GM23338 (cell line): ENCODE results near the gene DLGAP4. TPM values are rescaled to one million over a fixed set of nuclear protein-coding genes. Genes with fewer than 3 reads are reported as not detected.
"Not testable (repeated sequence)": the region's sequence is repeated elsewhere in the genome, so short reads cannot be mapped to it uniquely, and the experiment has no call there.

Experiments used
- ATAC-seq: fragments of 200-7000 bp; cut with Tn5 transposase; 3 replicates; pipeline ENCODE4 v1.9.1; 2020
- DNase-seq: peaks from one replicate; pipeline ENCODE4 v3.0.0-alpha.2; 2015; ENCODE audit warnings: low spot score
- H2AFZ ChIP-seq: fragments of 200-600 bp; sonication (generic); 2 replicates; pipeline ENCODE4 v1.8.0; 2016; ENCODE audit warnings: antibody characterized with exemption, mild to moderate bottlenecking, moderate library complexity
- H3F3A ChIP-seq: fragments of 200-600 bp; sonication (generic); replicated peaks from 2 replicates; pipeline ENCODE4 v1.8.0; 2017; ENCODE audit warnings: antibody characterized with exemption, mixed run types, low read depth
- H3K27ac ChIP-seq: fragments of 200-600 bp; sonication (generic); 2 replicates; pipeline ENCODE4 v1.6.1; 2016; ENCODE audit warnings: low read depth
- H3K27me3 ChIP-seq: fragments of 200-600 bp; sonication (generic); 2 replicates; pipeline ENCODE4 v1.8.0; 2016; ENCODE audit warnings: mild to moderate bottlenecking, mixed run types, moderate library complexity; ENCODE audit not compliant: insufficient read depth
- H3K36me3 ChIP-seq: fragments of 200-600 bp; sonication (generic); 2 replicates; pipeline ENCODE4 v1.8.0; 2016; ENCODE audit warnings: mild to moderate bottlenecking; ENCODE audit not compliant: insufficient read depth
- H3K4me1 ChIP-seq: fragments of 200-600 bp; sonication (generic); 2 replicates; pipeline ENCODE4 v1.8.0; 2016; ENCODE audit warnings: mild to moderate bottlenecking, moderate library complexity; ENCODE audit not compliant: insufficient read depth
- H3K4me2 ChIP-seq: fragments of 200-600 bp; sonication (generic); 2 replicates; pipeline ENCODE4 v1.7.1; 2017; ENCODE audit warnings: mixed run types
- H3K4me3 ChIP-seq: fragments of 200-600 bp; sonication (generic); 2 replicates; pipeline ENCODE4 v1.6.1; 2016; ENCODE audit warnings: mixed run types
- H3K79me2 ChIP-seq: fragments of 200-600 bp; sonication (generic); replicated peaks from 2 replicates; pipeline ENCODE4 v1.8.0; 2017; ENCODE audit warnings: mild to moderate bottlenecking; ENCODE audit not compliant: insufficient read depth
- H3K9me2 ChIP-seq: fragments of 200-600 bp; sonication (generic); 2 replicates; pipeline ENCODE4 v1.8.0; 2017; ENCODE audit not compliant: insufficient read depth
- H4K20me1 ChIP-seq: fragments of 200-600 bp; sonication (generic); replicated peaks from 2 replicates; pipeline ENCODE4 v1.8.0; 2017; ENCODE audit warnings: mild to moderate bottlenecking; ENCODE audit not compliant: insufficient read depth
- H3K27ac Mint-ChIP-seq: 2 replicates; pipeline ENCODE4 v1.8.0; 2020; ENCODE audit warnings: inconsistent platforms, mild to moderate bottlenecking, moderate library complexity, mixed read lengths
- H3K27me3 Mint-ChIP-seq: 3 replicates; pipeline ENCODE4 v1.8.0; 2022; ENCODE audit warnings: low read depth, mild to moderate bottlenecking, moderate library complexity, mixed read lengths, inconsistent platforms; ENCODE audit not compliant: insufficient read depth, poor library complexity
- H3K36me3 Mint-ChIP-seq: 3 replicates; pipeline ENCODE4 v1.8.0; 2021; ENCODE audit warnings: low read depth, mild to moderate bottlenecking, inconsistent platforms, moderate library complexity, mixed read lengths
- H3K4me1 Mint-ChIP-seq: 3 replicates; pipeline ENCODE4 v1.8.0; 2020; ENCODE audit warnings: mild to moderate bottlenecking, inconsistent platforms, mixed read lengths
- H3K4me3 Mint-ChIP-seq: 3 replicates; pipeline ENCODE4 v1.8.0; 2021; ENCODE audit warnings: moderate library complexity, mild to moderate bottlenecking, inconsistent platforms, mixed read lengths
- H3K9me3 Mint-ChIP-seq: 3 replicates; pipeline ENCODE4 v1.8.0; 2020; ENCODE audit warnings: moderate library complexity, mild to moderate bottlenecking, inconsistent platforms, mixed read lengths
- CREB1 ChIP-seq: fragments of 250-450 bp; sonication (Bioruptor Pico); IDR thresholded peaks from 2 replicates; pipeline ENCODE4 v1.5.0; 2020; ENCODE audit warnings: low read depth, mild to moderate bottlenecking, moderate library complexity
- CTCF ChIP-seq, 2 experiments: fragments of 200-600 bp in 1 of 2; sonication (generic) in 1 of 2; conservative IDR thresholded peaks; 2 replicates each; pipeline versions ENCODE4 v1.5.1 to v1.6.1; 2016 to 2017; ENCODE audit warnings: antibody characterized with exemption in 2 of 2, low read depth in 2 of 2, mild to moderate bottlenecking in 2 of 2, moderate library complexity in 1 of 2
- ETS1 ChIP-seq: IDR thresholded peaks from 2 replicates; pipeline ENCODE4 v1.6.1; 2016; ENCODE audit warnings: antibody characterized with exemption
- JUNB ChIP-seq: IDR thresholded peaks from one replicate; pipeline ENCODE4 v1.6.1; 2016; ENCODE audit warnings: antibody characterized with exemption; ENCODE audit not compliant: unreplicated experiment
- REST ChIP-seq: IDR thresholded peaks from one replicate; pipeline ENCODE4 v1.6.1; 2018; ENCODE audit warnings: antibody characterized with exemption; ENCODE audit not compliant: unreplicated experiment
- ZNF114 ChIP-seq: fragments of 250-450 bp; sonication (Bioruptor Pico); IDR thresholded peaks from 2 replicates; pipeline ENCODE4 v1.5.0; 2020; ENCODE audit warnings: mild to moderate bottlenecking, moderate library complexity
- ZNF331 ChIP-seq: fragments of 250-450 bp; sonication (Bioruptor Pico); IDR thresholded peaks from 2 replicates; pipeline ENCODE4 v1.5.0; 2020; ENCODE audit warnings: low read depth, mild to moderate bottlenecking, moderate library complexity
- ZNF462 ChIP-seq: fragments of 250-450 bp; sonication (Bioruptor Pico); IDR thresholded peaks from 2 replicates; pipeline ENCODE4 v1.5.0; 2020; ENCODE audit warnings: mild to moderate bottlenecking, moderate library complexity
- polyA plus RNA-seq: library from polyadenylated mRNA; unstranded; fragments of >200 nt; fragmentation: Nextera tagmentation; extraction: Ambion mirVana; gene quantifications from 2 replicates; pipeline ENCODE4 v1.2.1, GENCODE V29; 2016
- total RNA-seq: library from RNA; depleted of rRNA; stranded (reverse); fragments of >200 nt; shearing (Covaris generic); gene quantifications from 2 replicates; pipeline ENCODE4 v1.2.3, GENCODE V29; 2014

The DLGAP4 gene
- total and polyA plus RNA-seq, 2 experiments from 2014 or later: 46.1 to 52.2 TPM

GRCh38 chr20:36379914-36380313 is 73.8 kb downstream of the DLGAP4 start:
- not testable (repeated sequence) for H3K36me3 Mint-ChIP-seq, H3K9me3 Mint-ChIP-seq, H3K79me2 ChIP-seq, H3K4me3 ChIP-seq, H3K4me2 ChIP-seq, H3K4me3 Mint-ChIP-seq, H3K27me3 ChIP-seq, H2AFZ ChIP-seq, H3K4me1 Mint-ChIP-seq, H3K9me2 ChIP-seq, H3K27ac Mint-ChIP-seq, DNase-seq, ATAC-seq, H4K20me1 ChIP-seq, H3K27ac ChIP-seq, H3K4me1 ChIP-seq, H3K36me3 ChIP-seq, H3F3A ChIP-seq, H3K27me3 Mint-ChIP-seq

GRCh38 chr20:36384022-36384619 is 78.0 kb downstream of the DLGAP4 start:
- H3K4me3 Mint-ChIP-seq: no peak overlapping the region
- H4K20me1 ChIP-seq: peaks cover 4% of the 10 kb centered on the region; the same call in 1 of the 2 replicates
- H3K4me1 ChIP-seq: no peaks in the 10 kb centered on the region
- H2AFZ ChIP-seq: no peak overlapping the region
- H3F3A ChIP-seq: no peaks in the 10 kb centered on the region
- no peak overlapping the region for H3K27ac Mint-ChIP-seq
- DNase-seq (peak; percentile 95), ATAC-seq (peak; percentile 99)
- H3K79me2 ChIP-seq: no peaks in the 10 kb centered on the region
- no peaks in the 10 kb centered on the region for H3K9me2 ChIP-seq
- no peak overlapping the region for H3K27ac ChIP-seq
- no peaks in the 10 kb centered on the region for H3K36me3 ChIP-seq
- no peaks in the 10 kb centered on the region for H3K9me3 Mint-ChIP-seq
- H3K4me2 ChIP-seq: no peak overlapping the region
- H3K27me3 Mint-ChIP-seq: peaks cover 6% of the 10 kb centered on the region
- H3K4me3 ChIP-seq: no peak overlapping the region
- no peaks in the 10 kb centered on the region for H3K4me1 Mint-ChIP-seq
- peak; percentile 59 to 64 for TF ChIP-seq CTCF (conservative IDR thresholded peaks at IDR 0.05; ENCODE audit: low read depth in 2 of 2)
- TF ChIP-seq CREB1 (CRISPR knock-in tag): peak; percentile 82
- TF ChIP-seq ETS1: no peak
- peak; percentile 98 for TF ChIP-seq ZNF114 (CRISPR knock-in tag)
- peak; percentile 63; the same call in 1 of the 2 replicates for TF ChIP-seq ZNF462 (CRISPR knock-in tag)
- peak; percentile 68 for TF ChIP-seq ZNF331 (CRISPR knock-in tag)
- TF ChIP-seq JUNB: no peak
- TF ChIP-seq REST: peak; percentile 99
- no peaks in the 10 kb centered on the region for H3K27me3 ChIP-seq
- H3K36me3 Mint-ChIP-seq: no peaks in the 10 kb centered on the region
